ENCODE data around the gene TMX2. TPM values are rescaled to one million over a fixed set of nuclear protein-coding genes. Genes with fewer than 3 reads are reported as not detected.

Gene TMX2
- total and polyA plus RNA-seq, 12 donors = 45.4 to 105 (median 69.0) TPM

- Histone ChIP-seq H3K36me3 (peaks cover 0 to 40% (median 6%) of the 10 kb centered on the region in 9 donors), H3K9me3 (no peaks in the 10 kb centered on the region), H3K4me1 (peaks cover 16 to 99% (median 92%) of the 10 kb centered on the region in 9 donors), H3K4me3 (no peak overlapping the region), H3K27ac (peak overlapping the region in 3 of 10 donors; percentile 8 to 62 (median 23)), H3K27me3 (no peaks in the 10 kb centered on the region)
- no peak for TF ChIP-seq CTCF (IDR thresholded peaks at IDR 0.05)
- DNase-seq (no peak), ATAC-seq (no peak)
- intact Hi-C loops (cut with DNase I) = no loop called here
These were observed 76.3 kb downstream of the TMX2 start for GRCh38 chr11:57788703-57789088.

Other genes with a start within 250 kb of the TMX2 start
- 1 to 10 TPM; 3.4 to 8.9 (median 4.7) TPM for gene SLC43A1, start 196.9 kb upstream of the TMX2 start, total RNA-seq
- 10 to 100 TPM in 1 of 2 donors, 1 to 10 TPM in 1; 6.7 to 16.5 TPM for gene SLC43A1, start 196.9 kb upstream of the TMX2 start, polyA plus RNA-seq
- gene TIMM10, start 181.8 kb upstream of the TMX2 start, total RNA-seq = 10 to 100 TPM; 38.0 to 76.6 (median 51.5) TPM
- gene TIMM10, start 181.8 kb upstream of the TMX2 start, polyA plus RNA-seq = 100 to 1,000 TPM in 1 of 2 donors, 10 to 100 TPM in 1; 22.9 to 163 TPM
- not detected for gene SMTNL1, start 175.0 kb upstream of the TMX2 start, total RNA-seq
- not detected for gene SMTNL1, start 175.0 kb upstream of the TMX2 start, polyA plus RNA-seq
- 100 to 1,000 TPM in 1 of 10 donors, 10 to 100 TPM in 8, 1 to 10 TPM in 1; 9.7 to 156 (median 17.7) TPM for gene UBE2L6, start 144.9 kb upstream of the TMX2 start, total RNA-seq
- 10 to 100 TPM; 14.1 to 19.3 TPM for gene UBE2L6, start 144.9 kb upstream of the TMX2 start, polyA plus RNA-seq
- 100 to 1,000 TPM in 4 of 10 donors, 10 to 100 TPM in 6; 39.8 to 197 (median 71.6) TPM for gene SERPING1, start 114.9 kb upstream of the TMX2 start, total RNA-seq
- 100 to 1,000 TPM; 167 to 184 TPM for gene SERPING1, start 114.9 kb upstream of the TMX2 start, polyA plus RNA-seq
- 1 to 10 TPM in 2 of 10 donors, under 1 TPM in 7, not detected in 1; 0.17 to 1.1 (median 0.55) TPM for gene YPEL4, start 62.7 kb upstream of the TMX2 start, total RNA-seq
- gene YPEL4, start 62.7 kb upstream of the TMX2 start, polyA plus RNA-seq = 1 to 10 TPM in 1 of 2 donors, under 1 TPM in 1; 0.43 to 3.4 TPM
- gene CLP1, start 54.8 kb upstream of the TMX2 start, total RNA-seq = 1 to 10 TPM; 4.0 to 9.0 (median 7.1) TPM
- 1 to 10 TPM; 2.9 to 9.0 TPM for gene CLP1, start 54.8 kb upstream of the TMX2 start, polyA plus RNA-seq
- gene ZDHHC5, start 44.5 kb upstream of the TMX2 start, total RNA-seq = 10 to 100 TPM; 32.6 to 56.5 (median 41.6) TPM
- gene ZDHHC5, start 44.5 kb upstream of the TMX2 start, polyA plus RNA-seq = 10 to 100 TPM; 22.3 to 31.6 TPM
- gene MED19, start 378 bp upstream of the TMX2 start, total RNA-seq = 1 to 10 TPM; 5.2 to 9.7 (median 8.4) TPM
- gene MED19, start 378 bp upstream of the TMX2 start, polyA plus RNA-seq = 10 to 100 TPM in 1 of 2 donors, 1 to 10 TPM in 1; 5.2 to 18.3 TPM
- gene SELENOH, start 28.9 kb downstream of the TMX2 start, total RNA-seq = 10 to 100 TPM; 69.8 to 99.0 (median 77.5) TPM
- 10 to 100 TPM; 76.8 to 93.7 TPM for gene SELENOH, start 28.9 kb downstream of the TMX2 start, polyA plus RNA-seq
- not detected for gene BTBD18, start 39.2 kb downstream of the TMX2 start, total RNA-seq
- gene BTBD18, start 39.2 kb downstream of the TMX2 start, polyA plus RNA-seq = not detected
- gene CTNND1, start 49.2 kb downstream of the TMX2 start, total RNA-seq = 10 to 100 TPM; 56.7 to 85.6 (median 65.2) TPM
- gene CTNND1, start 49.2 kb downstream of the TMX2 start, polyA plus RNA-seq = 10 to 100 TPM; 28.9 to 30.7 TPM

Data from heart right ventricle (tissue), 16 donors.